Brain pericyte (primary cell): ENCODE results near the gene RNF31.

Experiments
- DNase-seq: peaks from one replicate; pipeline ENCODE4 v3.0.0-alpha.2; 2012; ENCODE audit warnings: low read depth, low spot score

RNF31 gene

GRCh38 chr14:24159777-24160498 lies 12.6 kb downstream of the RNF31 start:
- no peak for DNase-seq

- DNase-seq: no peak
Measured at GRCh38 chr14:24160499-24160849, 13.2 kb downstream of the RNF31 start.

- peak; percentile 89 for DNase-seq
Measured at GRCh38 chr14:24160850-24161804, 13.8 kb downstream of the RNF31 start, which contains the start of gene IRF9. Gene IRF9 (plus strand): TSS chr14:24161265. CDS start chr14:24162145, 880 bp downstream.

GRCh38 chr14:24162093-24162492 lies 14.8 kb downstream of the RNF31 start:
- no peak for DNase-seq

- no peak for DNase-seq
Measured at GRCh38 chr14:24164518-24164991, 17.3 kb downstream of the RNF31 start.

GRCh38 chr14:24165785-24166184 lies 18.5 kb downstream of the RNF31 start:
- no peak for DNase-seq

GRCh38 chr14:24167469-24168114 lies 20.3 kb downstream of the RNF31 start:
- no peak for DNase-seq

GRCh38 chr14:24171422-24172260 lies 24.3 kb downstream of the RNF31 start, which contains the start of gene REC8:
Gene REC8 (plus strand): TSS chr14:24172080. CDS start chr14:24172553, 473 bp downstream.
- peak; percentile 61 for DNase-seq

- no peak for DNase-seq
Measured at GRCh38 chr14:24172261-24172860, 25.1 kb downstream of the RNF31 start.

- DNase-seq: no peak
Measured at GRCh38 chr14:24172871-24173281, 25.6 kb downstream of the RNF31 start.

- no peak for DNase-seq
Measured at GRCh38 chr14:24176599-24176998, 29.3 kb downstream of the RNF31 start.

GRCh38 chr14:24177041-24177825 lies 29.9 kb downstream of the RNF31 start:
- DNase-seq: no peak

- no peak for DNase-seq
Measured at GRCh38 chr14:24177891-24178290, 30.6 kb downstream of the RNF31 start.

- no peak for DNase-seq
Measured at GRCh38 chr14:24178399-24179178, 31.3 kb downstream of the RNF31 start.

- DNase-seq: no peak
Measured at GRCh38 chr14:24179294-24179960, 32.1 kb downstream of the RNF31 start.

- DNase-seq: no peak
Measured at GRCh38 chr14:24179961-24180796, 32.9 kb downstream of the RNF31 start.

GRCh38 chr14:24181371-24182077 lies 34.2 kb downstream of the RNF31 start:
- DNase-seq: no peak
